AG09319 (cell line): ENCODE data around the gene NPEPL1.
"Not testable (repeated sequence)": the region's sequence is repeated elsewhere in the genome, so short reads cannot be mapped to it uniquely, and the experiment has no call there.

Experiments
- DNase-seq: peaks from one replicate; pipeline ENCODE4 v3.0.0-alpha.2; 2010; ENCODE audit warnings: low read depth; ENCODE audit errors: extremely low read depth
- TF ChIP-seq, protein P1 (sequence below): IDR thresholded peaks from 2 replicates; pipeline ENCODE4 v1.5.1; 2011; ENCODE audit warnings: low read depth, mild to moderate bottlenecking, inconsistent platforms, low read length, moderate library complexity

The NPEPL1 gene

DNA sequence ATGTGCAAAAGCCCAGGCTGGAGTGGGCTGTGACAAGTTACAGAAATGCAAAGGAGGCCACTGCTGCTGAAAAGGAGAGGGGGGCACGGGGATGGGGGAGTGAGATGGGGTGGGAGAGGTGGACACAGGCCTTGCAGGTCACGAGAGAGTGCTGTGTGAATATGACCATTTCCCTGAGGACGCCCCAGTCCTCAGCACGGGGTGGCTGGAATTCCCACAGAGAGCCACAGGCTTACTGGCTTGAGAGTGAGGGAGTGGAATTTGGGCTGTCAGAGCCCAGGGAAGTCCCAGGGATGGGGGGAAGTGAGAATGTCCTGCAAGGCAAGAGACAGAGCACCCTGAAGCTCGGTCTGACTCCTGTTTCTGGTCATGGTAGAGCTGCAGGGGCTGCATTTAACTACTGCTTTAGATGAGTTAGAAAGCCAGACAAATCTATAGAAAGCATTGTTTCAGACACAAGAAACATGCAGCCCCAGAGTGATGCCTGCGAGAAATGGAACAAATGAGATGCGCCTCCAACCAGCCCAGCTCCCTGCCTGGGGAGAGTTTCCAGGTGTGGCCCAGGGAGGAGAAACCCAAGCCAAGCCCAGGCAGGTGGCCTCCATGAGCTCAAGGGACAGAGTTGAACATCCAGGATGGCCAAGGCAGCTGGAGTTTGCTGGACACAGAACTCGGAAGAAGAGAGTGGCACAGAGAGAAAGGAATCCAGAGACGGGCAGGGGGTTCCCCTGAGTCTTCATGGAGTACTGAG, 30.5 kb downstream of the NPEPL1 start:
- no peak for DNase-seq
- TF ChIP-seq, protein P1, sequence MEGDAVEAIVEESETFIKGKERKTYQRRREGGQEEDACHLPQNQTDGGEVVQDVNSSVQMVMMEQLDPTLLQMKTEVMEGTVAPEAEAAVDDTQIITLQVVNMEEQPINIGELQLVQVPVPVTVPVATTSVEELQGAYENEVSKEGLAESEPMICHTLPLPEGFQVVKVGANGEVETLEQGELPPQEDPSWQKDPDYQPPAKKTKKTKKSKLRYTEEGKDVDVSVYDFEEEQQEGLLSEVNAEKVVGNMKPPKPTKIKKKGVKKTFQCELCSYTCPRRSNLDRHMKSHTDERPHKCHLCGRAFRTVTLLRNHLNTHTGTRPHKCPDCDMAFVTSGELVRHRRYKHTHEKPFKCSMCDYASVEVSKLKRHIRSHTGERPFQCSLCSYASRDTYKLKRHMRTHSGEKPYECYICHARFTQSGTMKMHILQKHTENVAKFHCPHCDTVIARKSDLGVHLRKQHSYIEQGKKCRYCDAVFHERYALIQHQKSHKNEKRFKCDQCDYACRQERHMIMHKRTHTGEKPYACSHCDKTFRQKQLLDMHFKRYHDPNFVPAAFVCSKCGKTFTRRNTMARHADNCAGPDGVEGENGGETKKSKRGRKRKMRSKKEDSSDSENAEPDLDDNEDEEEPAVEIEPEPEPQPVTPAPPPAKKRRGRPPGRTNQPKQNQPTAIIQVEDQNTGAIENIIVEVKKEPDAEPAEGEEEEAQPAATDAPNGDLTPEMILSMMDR: no peak

DNA sequence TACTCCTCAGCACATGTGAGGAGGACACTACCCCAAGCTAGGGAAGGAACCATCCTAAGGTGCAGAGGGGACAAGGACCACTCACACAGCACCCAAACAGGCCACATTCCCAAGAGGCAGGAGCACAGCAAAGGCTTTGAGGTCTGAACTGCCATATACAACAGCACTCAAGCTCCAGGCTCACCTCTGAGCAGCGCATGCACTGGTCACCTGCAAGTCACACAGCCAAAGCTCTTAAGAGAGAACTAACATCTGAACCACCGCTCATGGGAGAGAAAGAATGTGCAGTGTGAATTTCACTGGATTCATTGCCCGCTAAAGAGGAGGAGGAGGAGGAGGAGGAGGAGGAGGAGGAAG, 31.0 kb downstream of the NPEPL1 start:
- TF ChIP-seq, protein P1: no peak
- DNase-seq: no peak

GRCh38 chr20:58726156-58726555, 33.6 kb downstream of the NPEPL1 start:
- not testable (repeated sequence) for DNase-seq

DNA sequence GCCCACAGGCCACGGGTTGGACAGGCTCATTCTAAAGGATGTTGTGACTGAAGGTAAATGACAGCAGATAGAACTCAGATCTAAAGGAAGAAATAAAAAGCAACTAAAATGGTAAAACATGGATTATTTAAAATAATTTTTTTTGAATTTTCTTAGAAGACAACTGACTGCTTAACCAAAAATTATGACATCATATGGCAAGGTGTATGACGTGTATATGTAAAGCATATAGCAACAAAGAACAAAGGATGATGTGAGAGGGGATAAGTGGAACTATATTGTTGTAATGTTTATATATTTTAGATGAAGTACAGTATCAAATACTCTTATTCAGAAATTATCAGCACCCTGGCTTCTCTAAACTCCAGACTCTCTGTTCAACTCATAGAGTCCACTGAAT, 38.6 kb downstream of the NPEPL1 start:
- TF ChIP-seq, protein P1: no peak

GRCh38 chr20:58737198-58737597, 44.6 kb downstream of the NPEPL1 start:
- TF ChIP-seq, protein P1: no peak
- no peak for DNase-seq

More for the DNA sequence above, 38.6 kb downstream of the NPEPL1 start:
- DNase-seq: no peak

DNA sequence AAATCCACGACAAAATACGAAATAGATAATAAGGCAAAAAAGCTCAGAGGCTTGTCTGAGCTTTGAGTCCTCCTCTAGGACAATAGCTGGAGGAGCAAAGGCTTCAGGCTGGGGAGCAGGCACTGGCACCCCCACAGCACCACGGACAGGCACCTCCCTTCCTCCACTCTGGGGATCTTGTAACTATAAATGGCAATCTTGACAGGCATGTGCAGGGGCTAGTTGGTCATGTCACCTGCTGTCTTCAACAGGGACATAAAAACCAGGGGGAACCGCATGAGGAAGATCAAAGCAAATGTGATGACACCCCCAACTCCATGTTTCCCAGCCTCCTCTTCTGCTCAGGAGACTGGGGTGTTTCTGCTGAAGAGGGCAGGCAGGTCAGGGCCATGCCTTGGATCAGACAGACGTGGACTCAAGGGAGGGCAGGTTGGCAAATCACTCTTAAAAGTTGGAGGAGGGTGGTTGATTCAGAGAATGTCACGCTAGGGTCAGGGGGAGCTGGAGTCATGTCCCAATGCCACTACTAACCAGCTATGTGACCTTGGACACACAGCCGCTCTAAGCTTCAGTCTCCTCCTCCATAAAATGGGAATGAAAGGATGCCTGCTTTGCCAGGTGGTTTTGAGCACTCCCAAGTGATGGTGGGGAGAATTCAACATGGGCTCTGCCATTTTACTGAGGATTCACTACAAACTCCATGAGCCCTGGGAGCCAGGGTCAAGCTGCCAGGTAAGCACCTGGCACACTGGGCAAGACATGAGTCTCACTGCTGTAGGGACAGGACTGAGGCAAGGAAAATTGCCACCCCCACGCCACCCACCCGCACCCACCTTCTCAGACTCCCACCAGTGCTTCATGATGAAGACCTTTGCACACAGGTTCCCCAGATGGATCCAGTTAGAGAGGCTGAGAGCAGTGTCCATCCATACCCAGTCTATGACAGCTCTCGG, 48.0 kb downstream of the NPEPL1 start:
- no peak for DNase-seq
- TF ChIP-seq, protein P1: no peak

GRCh38 chr20:58741384-58741783, 48.8 kb downstream of the NPEPL1 start:
- DNase-seq: no peak
- TF ChIP-seq, protein P1: no peak
